A673 (cell line): ENCODE data around the gene CARS1. TPM values are rescaled to one million over a fixed set of nuclear protein-coding genes. Genes with fewer than 3 reads are reported as not detected.

Experiments
- BruUV-seq: library from RNA; stranded (reverse); fragments of 400-500 nt; replicated peaks from 2 replicates; lab custom pipeline; 2021; lab: Mats Ljungman, UMichigan
- CTCF ChIA-PET: fragments of 300-600 bp; sonication (Branson Sonifier 250); formaldehyde crosslinking; loops from one replicate; lab custom pipeline; 2022; ENCODE audit warnings: antibody characterized with exemption; lab: Charles Lee
- POLR2A ChIA-PET: fragments of 300-600 bp; sonication (Branson Sonifier 250); formaldehyde crosslinking; loops from one replicate; lab custom pipeline; 2022; ENCODE audit warnings: antibody characterized with exemption; ENCODE audit not compliant: low non-redundant PET; lab: Charles Lee
- DNase-seq: peaks from one replicate; pipeline ENCODE4 v3.0.0-alpha.2; 2015; ENCODE audit warnings: low spot score
- H3K27ac ChIP-seq: fragments of 200-600 bp; sonication (generic); 2 replicates; pipeline ENCODE4 v1.5.1; 2016; ENCODE audit warnings: mixed run types, low read depth, mild to moderate bottlenecking, mixed read lengths, antibody characterized with exemption, low read length; ENCODE audit not compliant: poor library complexity, severe bottlenecking
- H3K27me3 ChIP-seq: fragments of 200-600 bp; sonication (generic); replicated peaks from 2 replicates; pipeline ENCODE4 v1.6.1; 2017; ENCODE audit warnings: mixed run types, low read depth, mild to moderate bottlenecking, mixed read lengths, antibody characterized with exemption, low read length; ENCODE audit not compliant: insufficient read depth, poor library complexity
- H3K36me3 ChIP-seq: fragments of 200-600 bp; sonication (generic); 2 replicates; pipeline ENCODE4 v1.6.1; 2016; ENCODE audit warnings: mixed run types, mild to moderate bottlenecking, mixed read lengths, antibody characterized with exemption, low read length; ENCODE audit not compliant: insufficient read depth, poor library complexity, severe bottlenecking
- H3K4me1 ChIP-seq: fragments of 200-600 bp; sonication (generic); 2 replicates; pipeline ENCODE4 v1.6.1; 2017; ENCODE audit warnings: mixed run types, mild to moderate bottlenecking, mixed read lengths, antibody characterized with exemption, low read length; ENCODE audit not compliant: insufficient read depth, poor library complexity, severe bottlenecking
- H3K4me3 ChIP-seq: fragments of 200-600 bp; sonication (generic); 2 replicates; pipeline ENCODE4 v1.5.1; 2016; ENCODE audit warnings: low read depth, mixed run types, mild to moderate bottlenecking, mixed read lengths, low read length; ENCODE audit not compliant: poor library complexity, severe bottlenecking
- H3K9me3 ChIP-seq: fragments of 200-600 bp; sonication (generic); 2 replicates; pipeline ENCODE4 v1.6.1; 2016; ENCODE audit warnings: mixed run types, low read depth, mild to moderate bottlenecking, mixed read lengths, antibody characterized with exemption, low read length; ENCODE audit not compliant: poor library complexity, severe bottlenecking
- EZH2 ChIP-seq: fragments of 200-600 bp; sonication (generic); IDR thresholded peaks from 2 replicates; pipeline ENCODE4 v1.6.1; 2017; ENCODE audit warnings: borderline replicate concordance, low read depth, mild to moderate bottlenecking, mixed read lengths, antibody characterized with exemption, low read length; ENCODE audit not compliant: poor library complexity, severe bottlenecking
- intact Hi-C: fragments of 100-400 bp; cut with micrococcal nuclease; formaldehyde crosslinking; loops from one replicate; pipeline ENCODE4 v1.10.0; 2022; ENCODE audit not compliant: unreplicated experiment
- total RNA-seq: library from RNA; stranded (reverse); gene quantifications from 2 replicates; pipeline ENCODE4 v1.2.3, GENCODE V29; 2021
- TF ChIP-seq, protein P1 (sequence below): fragments of 300-800, 200-600 bp; sonication (generic); conservative IDR thresholded peaks from 2 replicates; pipeline ENCODE4 v1.5.1; 2017; ENCODE audit warnings: low read depth, mild to moderate bottlenecking, antibody characterized with exemption, low read length, moderate library complexity, mixed read lengths

The CARS1 gene
- total RNA-seq, 1 experiment from 2014 or later: 76.4 TPM

GRCh38 chr11:2982214-2982613 lies 75.0 kb downstream of the CARS1 start:
- no peak for TF ChIP-seq EZH2
- TF ChIP-seq, protein P1, sequence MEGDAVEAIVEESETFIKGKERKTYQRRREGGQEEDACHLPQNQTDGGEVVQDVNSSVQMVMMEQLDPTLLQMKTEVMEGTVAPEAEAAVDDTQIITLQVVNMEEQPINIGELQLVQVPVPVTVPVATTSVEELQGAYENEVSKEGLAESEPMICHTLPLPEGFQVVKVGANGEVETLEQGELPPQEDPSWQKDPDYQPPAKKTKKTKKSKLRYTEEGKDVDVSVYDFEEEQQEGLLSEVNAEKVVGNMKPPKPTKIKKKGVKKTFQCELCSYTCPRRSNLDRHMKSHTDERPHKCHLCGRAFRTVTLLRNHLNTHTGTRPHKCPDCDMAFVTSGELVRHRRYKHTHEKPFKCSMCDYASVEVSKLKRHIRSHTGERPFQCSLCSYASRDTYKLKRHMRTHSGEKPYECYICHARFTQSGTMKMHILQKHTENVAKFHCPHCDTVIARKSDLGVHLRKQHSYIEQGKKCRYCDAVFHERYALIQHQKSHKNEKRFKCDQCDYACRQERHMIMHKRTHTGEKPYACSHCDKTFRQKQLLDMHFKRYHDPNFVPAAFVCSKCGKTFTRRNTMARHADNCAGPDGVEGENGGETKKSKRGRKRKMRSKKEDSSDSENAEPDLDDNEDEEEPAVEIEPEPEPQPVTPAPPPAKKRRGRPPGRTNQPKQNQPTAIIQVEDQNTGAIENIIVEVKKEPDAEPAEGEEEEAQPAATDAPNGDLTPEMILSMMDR: no peak
- Histone ChIP-seq H3K36me3 (peaks cover 25% of the 10 kb centered on the region), H3K27ac (no peak overlapping the region), H3K27me3 (no peaks in the 10 kb centered on the region), H3K9me3 (no peaks in the 10 kb centered on the region), H3K4me1 (no peaks in the 10 kb centered on the region), H3K4me3 (no peak overlapping the region)
- no peak for DNase-seq
- no TSS peak for BruUV-seq
- ChIA-PET CTCF (no interaction called here), POLR2A (no interaction called here)
- intact Hi-C loops: no loop called here

DNA sequence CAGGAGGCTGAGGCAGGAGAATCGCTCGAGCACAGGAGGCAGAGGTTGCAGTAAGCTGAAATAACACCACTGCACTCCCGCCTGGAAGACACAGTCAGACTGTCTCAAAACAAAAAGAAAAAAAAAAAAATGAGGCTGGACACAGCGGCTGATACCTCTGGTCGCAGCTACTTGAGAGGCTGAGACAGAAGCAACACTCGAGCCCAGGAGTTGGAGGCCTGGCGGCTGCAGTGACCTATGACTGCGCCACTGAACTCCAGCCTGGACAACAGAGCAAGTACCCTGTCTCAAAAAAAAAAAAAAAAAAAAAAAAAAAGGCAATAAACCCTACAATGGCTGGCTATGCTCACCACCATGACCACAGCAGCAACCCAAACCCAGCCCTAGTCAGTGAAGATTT lies 76.1 kb downstream of the CARS1 start:
- ChIA-PET CTCF (no interaction called here), POLR2A (no interaction called here)
- Histone ChIP-seq H3K36me3 (peaks cover 35% of the 10 kb centered on the region), H3K4me1 (no peaks in the 10 kb centered on the region), H3K27ac (no peak overlapping the region), H3K9me3 (no peaks in the 10 kb centered on the region), H3K4me3 (no peak overlapping the region), H3K27me3 (no peaks in the 10 kb centered on the region)
- TF ChIP-seq EZH2: no peak
- TF ChIP-seq, protein P1: no peak
- no TSS peak for BruUV-seq
- no peak for DNase-seq
- intact Hi-C loops: no loop called here

DNA sequence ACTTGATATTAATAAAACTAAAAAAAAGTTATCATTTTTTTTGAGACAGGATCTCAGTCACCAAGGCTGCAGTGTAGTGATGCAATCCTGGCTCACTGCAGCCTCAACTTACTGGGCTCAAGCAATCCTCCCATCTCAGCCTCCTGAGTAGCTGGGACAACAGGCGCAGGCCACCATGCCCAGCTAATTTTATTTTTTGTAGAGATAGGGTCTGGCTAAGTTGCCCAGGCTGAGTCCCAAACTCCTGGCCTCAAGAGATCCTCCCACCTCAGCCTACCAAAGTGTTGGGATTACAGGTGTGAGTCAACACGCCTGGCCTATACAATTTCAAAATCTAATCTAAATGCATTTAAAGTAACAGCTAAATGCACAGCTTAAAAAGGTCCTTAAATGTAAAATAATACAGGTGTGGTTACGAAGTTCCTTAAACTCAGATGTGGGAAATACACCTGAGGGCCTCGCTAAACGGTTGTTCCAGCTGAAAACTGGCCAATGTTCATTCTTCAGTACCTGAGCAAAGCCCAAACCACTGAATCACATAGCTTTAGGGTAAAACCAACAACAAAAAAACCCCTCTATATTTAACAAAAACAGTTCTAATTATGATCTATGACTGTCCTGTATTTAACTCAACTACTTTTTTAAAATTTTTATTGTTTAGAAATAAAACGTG lies 76.9 kb downstream of the CARS1 start:
- no peak for TF ChIP-seq EZH2
- TF ChIP-seq, protein P1: no peak
- H3K4me3 ChIP-seq: no peak overlapping the region
- ChIA-PET POLR2A (no interaction called here), CTCF (no interaction called here)
- peaks cover 42% of the 10 kb centered on the region for H3K36me3 ChIP-seq
- BruUV-seq: no TSS peak
- H3K27me3 ChIP-seq: no peaks in the 10 kb centered on the region
- H3K4me1 ChIP-seq: no peaks in the 10 kb centered on the region
- intact Hi-C loops: no loop called here
- no peaks in the 10 kb centered on the region for H3K9me3 ChIP-seq
- no peak for DNase-seq
- H3K27ac ChIP-seq: no peak overlapping the region
